H1 (cell line): ENCODE data around the gene NSL1. TPM values are rescaled to one million over a fixed set of nuclear protein-coding genes. Genes with fewer than 3 reads are reported as not detected.

Experiments
- CTCF ChIA-PET: fragments of 300-600 bp; sonication (Branson Sonifier 250); formaldehyde crosslinking; loops from one replicate; lab custom pipeline; 2021; ENCODE audit not compliant: partially characterized antibody; lab: Charles Lee
- POLR2A ChIA-PET: fragments of 300-600 bp; sonication (Branson Sonifier 250); formaldehyde crosslinking; loops from one replicate; lab custom pipeline; 2021; ENCODE audit warnings: inconsistent platforms; ENCODE audit not compliant: partially characterized antibody; lab: Charles Lee
- DNase-seq, 2 experiments: peaks; one replicate each; pipeline versions ENCODE4 v3.0.0 to v3.0.0-alpha.2; 2010 to 2022; ENCODE audit warnings: low spot score in 2 of 2, low read depth in 1 of 2, mixed read lengths in 1 of 2
- FAIRE-seq: peaks from 2 replicates; lab custom pipeline; 2011; peaks lifted over from hg19 to GRCh38; lab: Jason Lieb, UNC
- H2AFZ ChIP-seq: 2 replicates; pipeline ENCODE4 v1.8.1; 2012; ENCODE audit warnings: low read length, inconsistent platforms
- H2AK5ac ChIP-seq: 2 replicates; pipeline ENCODE4 v1.6.1; 2013; ENCODE audit warnings: low read depth, low read length
- H2BK120ac ChIP-seq: replicated peaks from 2 replicates; pipeline ENCODE3; 2013; ENCODE audit warnings: low read depth, low read length, inconsistent platforms
- H2BK12ac ChIP-seq: 2 replicates; pipeline ENCODE4 v1.6.1; 2013; ENCODE audit warnings: low read depth, low read length
- H2BK15ac ChIP-seq: 2 replicates; pipeline ENCODE4 v1.6.1; 2013; ENCODE audit warnings: low read length
- H2BK20ac ChIP-seq: 2 replicates; pipeline ENCODE4 v1.6.1; 2013; ENCODE audit warnings: low read length
- H2BK5ac ChIP-seq: 2 replicates; pipeline ENCODE4 v1.6.1; 2013; ENCODE audit warnings: low read depth, low read length
- H3K14ac ChIP-seq: 2 replicates; pipeline ENCODE4 v1.6.1; 2013; ENCODE audit warnings: inconsistent platforms; ENCODE audit not compliant: insufficient read length
- H3K18ac ChIP-seq: 2 replicates; pipeline ENCODE4 v1.6.1; 2013; ENCODE audit warnings: low read length; ENCODE audit errors: extremely low read depth
- H3K23ac ChIP-seq: 2 replicates; pipeline ENCODE4 v1.6.1; 2013; ENCODE audit warnings: inconsistent platforms; ENCODE audit not compliant: insufficient read length
- H3K23me2 ChIP-seq: 2 replicates; pipeline ENCODE4 v1.6.1; 2013; ENCODE audit warnings: low read depth, low read length
- H3K27ac ChIP-seq: 2 replicates; pipeline ENCODE4 v1.6.1; 2011; ENCODE audit warnings: low read depth, low read length, inconsistent platforms
- H3K27me3 ChIP-seq, 4 experiments: replicated peaks in 1 of 4; 1 replicate in 1 of 4; 2 replicates in 3 of 4; pipeline versions ENCODE4 v1.6.1 to v1.8.1; 2011 to 2013; ENCODE audit warnings: low read length in 3 of 4, mild to moderate bottlenecking in 3 of 4, inconsistent platforms in 2 of 4, mixed read lengths in 2 of 4, moderate library complexity in 1 of 4; ENCODE audit not compliant: control insufficient read depth in 3 of 4, insufficient read depth in 3 of 4; ENCODE audit errors: extremely low read depth in 1 of 4
- H3K36me3 ChIP-seq, 4 experiments: 2 replicates each; pipeline versions ENCODE4 v1.6.1 to v1.8.1; 2011 to 2013; ENCODE audit warnings: mild to moderate bottlenecking in 4 of 4, low read length in 3 of 4, moderate library complexity in 2 of 4, control low read depth in 1 of 4, inconsistent platforms in 1 of 4; ENCODE audit not compliant: insufficient read depth in 4 of 4, control insufficient read depth in 2 of 4
- H3K4ac ChIP-seq: replicated peaks from 2 replicates; pipeline ENCODE3; 2013; ENCODE audit warnings: low read length, low read depth, mixed read lengths, inconsistent platforms; ENCODE audit not compliant: insufficient read length
- H3K4me1 ChIP-seq, 4 experiments: replicated peaks in 1 of 4; 1 replicate in 1 of 4; 2 replicates in 3 of 4; pipeline versions ENCODE4 v1.6.1 to v1.8.1; 2011 to 2013; ENCODE audit warnings: low read length in 3 of 4, inconsistent platforms in 2 of 4, mixed read lengths in 1 of 4; ENCODE audit not compliant: insufficient read depth in 4 of 4, control insufficient read depth in 3 of 4
- H3K4me2 ChIP-seq, 2 experiments: 2 replicates each; pipeline versions ENCODE4 v1.6.1 to v1.8.1; 2011 to 2013; ENCODE audit warnings: low read depth in 2 of 2, low read length in 2 of 2, control low read depth in 1 of 2, inconsistent platforms in 1 of 2, mild to moderate bottlenecking in 1 of 2; ENCODE audit not compliant: insufficient read depth in 1 of 2
- H3K4me3 ChIP-seq, 4 experiments: fragments of 200-600, 300-600 bp in 1 of 4; sonication (generic), shearing (Covaris generic), sonication (Bioruptor Twin) in 1 of 4; 2 replicates each; pipeline versions ENCODE4 v1.5.1 to v1.8.1; 2011 to 2016; ENCODE audit warnings: low read length in 4 of 4, low read depth in 3 of 4, control low read depth in 2 of 4, inconsistent platforms in 2 of 4, mild to moderate bottlenecking in 2 of 4, mixed read lengths in 1 of 4, moderate library complexity in 1 of 4; ENCODE audit not compliant: insufficient read depth in 2 of 4; ENCODE audit errors: extremely low read depth in 1 of 4
- H3K56ac ChIP-seq: replicated peaks from 2 replicates; pipeline ENCODE3; 2013; ENCODE audit warnings: low read depth, mild to moderate bottlenecking, mixed read lengths, low read length, inconsistent platforms; ENCODE audit not compliant: insufficient read length
- H3K79me1 ChIP-seq: 2 replicates; pipeline ENCODE4 v1.6.1; 2013; ENCODE audit warnings: low read depth, low read length, control low read depth
- H3K79me2 ChIP-seq, 2 experiments: 2 replicates each; pipeline versions ENCODE4 v1.6.1 to v1.8.1; 2012 to 2013; ENCODE audit warnings: low read length in 2 of 2, mild to moderate bottlenecking in 2 of 2, inconsistent platforms in 1 of 2; ENCODE audit not compliant: insufficient read depth in 2 of 2, control insufficient read depth in 1 of 2
- H3K9ac ChIP-seq, 4 experiments: replicated peaks in 1 of 4; 1 replicate in 1 of 4; 2 replicates in 3 of 4; pipeline versions ENCODE4 v1.6.1 to v1.8.1; 2011 to 2013; ENCODE audit warnings: low read depth in 3 of 4, low read length in 3 of 4, control low read depth in 2 of 4, mild to moderate bottlenecking in 2 of 4, moderate library complexity in 2 of 4, inconsistent platforms in 1 of 4; ENCODE audit errors: extremely low read depth in 1 of 4
- H3K9me3 ChIP-seq, 2 experiments: 2 replicates each; pipeline versions ENCODE4 v1.6.1 to v1.8.1; 2012 to 2013; ENCODE audit warnings: mild to moderate bottlenecking in 2 of 2, moderate library complexity in 2 of 2, control low read depth in 1 of 2, inconsistent platforms in 1 of 2, low read depth in 1 of 2, low read length in 1 of 2, mixed read lengths in 1 of 2; ENCODE audit not compliant: insufficient read depth in 2 of 2
- H4K20me1 ChIP-seq, 2 experiments: replicated peaks in 1 of 2; 2 replicates each; pipeline versions ENCODE3 to v1.8.1; 2011 to 2013; ENCODE audit warnings: inconsistent platforms in 2 of 2, low read length in 2 of 2, mild to moderate bottlenecking in 1 of 2; ENCODE audit not compliant: insufficient read depth in 2 of 2, control insufficient read depth in 1 of 2
- H4K5ac ChIP-seq: 2 replicates; pipeline ENCODE4 v1.6.1; 2013; ENCODE audit warnings: low read length, low read depth, mixed read lengths, inconsistent platforms; ENCODE audit not compliant: insufficient read length
- H4K8ac ChIP-seq: 2 replicates; pipeline ENCODE4 v1.8.0; 2013; ENCODE audit warnings: mild to moderate bottlenecking, moderate library complexity, low read length, inconsistent platforms; ENCODE audit not compliant: insufficient read depth; ENCODE audit errors: extremely low read depth
- H4K91ac ChIP-seq: replicated peaks from 2 replicates; pipeline ENCODE3; 2013; ENCODE audit warnings: low read length, mixed read lengths, inconsistent platforms; ENCODE audit not compliant: insufficient read length
- CBX8 ChIP-seq: fragments of 300-800, 300-1000 bp; sonication (generic); IDR thresholded peaks from 2 replicates; pipeline ENCODE4 v1.7.1; 2016; ENCODE audit warnings: low read depth, low read length, borderline replicate concordance
- CTBP2 ChIP-seq: IDR thresholded peaks from 2 replicates; pipeline ENCODE4 v1.7.0; 2011; ENCODE audit warnings: borderline replicate concordance, mild to moderate bottlenecking, moderate library complexity, mixed read lengths, low read length; ENCODE audit not compliant: insufficient read depth, insufficient read length
- JUND ChIP-seq: IDR thresholded peaks from 2 replicates; pipeline ENCODE4 v1.6.1; 2011; ENCODE audit warnings: mild to moderate bottlenecking, improper control_type of control experiment, low read length
- KDM1A ChIP-seq: fragments of 200-600, 300-600 bp; sonication (generic); IDR thresholded peaks from 2 replicates; pipeline ENCODE4 v1.7.1; 2016; ENCODE audit warnings: mild to moderate bottlenecking, low read length, borderline replicate concordance
- MAX ChIP-seq: IDR thresholded peaks from 2 replicates; pipeline ENCODE4 v1.6.1; 2012; ENCODE audit warnings: inconsistent platforms
- RAD21 ChIP-seq, 2 experiments: IDR thresholded peaks in 1 of 2; conservative IDR thresholded peaks in 1 of 2; 2 replicates each; pipeline ENCODE4 v1.6.1; 2011; ENCODE audit warnings: low read depth in 2 of 2, low read length in 2 of 2, improper control_type of control experiment in 1 of 2, inconsistent platforms in 1 of 2, mild to moderate bottlenecking in 1 of 2, moderate library complexity in 1 of 2
- SP2 ChIP-seq: IDR thresholded peaks from 2 replicates; pipeline ENCODE4 v1.6.1; 2012; ENCODE audit warnings: mild to moderate bottlenecking, low read length, inconsistent platforms
- SP4 ChIP-seq: IDR thresholded peaks from 2 replicates; pipeline ENCODE4 v1.6.1; 2012; ENCODE audit warnings: low read length, inconsistent platforms
- TCF12 ChIP-seq: IDR thresholded peaks from 2 replicates; pipeline ENCODE4 v1.6.1; 2011; ENCODE audit warnings: low read depth, mild to moderate bottlenecking, low read length
- WGBS, 2 experiments: shearing (Covaris generic) in 1 of 2; methylation state at CpG; one replicate each; pipeline versions ENCODE4 v1.1.6 to v1.1.7; 2013 to 2015; ENCODE audit warnings: low lambda C conversion rate in 2 of 2, mixed read lengths in 2 of 2, inconsistent platforms in 1 of 2, low coverage in 1 of 2, missing lambda C conversion rate in 1 of 2; ENCODE audit not compliant: insufficient replicate concordance in 2 of 2, insufficient coverage in 1 of 2, insufficient read length in 1 of 2; ENCODE audit errors: extremely low coverage in 1 of 2, missing lambda C conversion rate in 1 of 2; 5-methylcytosine and 5-hydroxymethylcytosine counted together
- polyA plus RNA-seq, 7 experiments: library from polyadenylated mRNA; depleted of rRNA in 3 of 7; stranded (reverse) in 5 of 7; unstranded in 2 of 7; fragments of >200 nt in 5 of 7; fragments of 200-250 nt in 2 of 7; gene quantifications; 1 replicate in 5 of 7; 2 replicates in 1 of 7; 4 replicates in 1 of 7; pipeline versions ENCODE4 v1.2.1 to v1.2.3, GENCODE V29; 2011 to 2013; ENCODE audit warnings: missing spikeins in 2 of 7, mixed read lengths in 2 of 7
- total RNA-seq: library from RNA; stranded (reverse); fragmentation: NEBNext Ultra II Directional; extraction: Animal tissue kit (Norgen Biotek cat#: 25700); gene quantifications from 2 replicates; pipeline ENCODE4 v1.2.1, GENCODE V29; 2021
- TF ChIP-seq, protein P1 (sequence below): IDR thresholded peaks from 2 replicates; pipeline ENCODE4 v1.6.1; 2011; ENCODE audit warnings: low read length, improper control_type of control experiment

NSL1 gene
- total and polyA plus RNA-seq, 2 of the 8 experiments (the other 6 are each of a cell fraction or from before 2014, with no cell fraction given): 25.4 to 51.7 TPM

- ChIA-PET POLR2A (interaction anchor here (1.1 kb wide), 1 partner anchor 129 kb away, joined by 3 read pairs; no protein-coding TSS in a partner anchor), CTCF (interaction anchor here (0.6 to 4.4 kb wide), 9 partner anchors 12 to 307 kb away, joined by 3 to 36 read pairs (median 7); no protein-coding TSS in a partner anchor)
- no peak overlapping the region for H3K4me3 ChIP-seq
These were observed 28.7 kb downstream of the NSL1 start for GRCh38 chr1:212762839-212763238.

More at GRCh38 chr1:212762839-212763238, 28.7 kb downstream of the NSL1 start:
- Histone ChIP-seq H4K5ac (no peak overlapping the region), H3K79me1 (peaks cover 7% of the 10 kb centered on the region), H2BK15ac (no peak overlapping the region), H3K23ac (no peak overlapping the region), H3K14ac (no peak overlapping the region), H3K36me3 (no peaks in the 10 kb centered on the region), H3K18ac (no peak overlapping the region), H3K4me2 (no peak overlapping the region), H3K56ac (no peak overlapping the region), H3K4ac (no peak overlapping the region), H2BK5ac (no peak overlapping the region), H2BK120ac (no peak overlapping the region), H3K79me2 (peaks cover 0 to 54% of the 10 kb centered on the region in 2 experiments; a peak in 3 of 4 replicates), H3K4me1 (peaks cover 0 to 3% (median 0%) of the 10 kb centered on the region in 4 experiments; a peak in 1 of 7 replicates), H3K9ac (no peak overlapping the region), H3K27me3 (no peaks in the 10 kb centered on the region), H2AK5ac (no peak overlapping the region), H3K27ac (no peak overlapping the region), H3K23me2 (no peaks in the 10 kb centered on the region), H2AFZ (no peak overlapping the region), H3K9me3 (no peaks in the 10 kb centered on the region), H4K20me1 (peaks cover 7 to 17% of the 10 kb centered on the region in 2 experiments), H2BK20ac (no peak overlapping the region), H4K8ac (no peak overlapping the region), H4K91ac (no peak overlapping the region), H2BK12ac (no peak overlapping the region)
- WGBS, 2 experiments: 96% methylated on average over 8 of the region's 9 CpGs; no CpG with 5 or more reads in 1 of the 2 experiments
- TF ChIP-seq SP2: no peak
- TF ChIP-seq MAX: no peak
- TF ChIP-seq SP4: no peak
- TF ChIP-seq CTBP2: no peak
- no peak for TF ChIP-seq TCF12
- no peak for TF ChIP-seq JUND
- no peak for TF ChIP-seq RAD21 (IDR thresholded peaks at IDR 0.05 in 1 of 2, conservative IDR thresholded peaks at IDR 0.05 in 1 of 2; ENCODE audit: low read depth in 2 of 2, low read length in 2 of 2)
- no peak for TF ChIP-seq KDM1A
- TF ChIP-seq, protein P1, sequence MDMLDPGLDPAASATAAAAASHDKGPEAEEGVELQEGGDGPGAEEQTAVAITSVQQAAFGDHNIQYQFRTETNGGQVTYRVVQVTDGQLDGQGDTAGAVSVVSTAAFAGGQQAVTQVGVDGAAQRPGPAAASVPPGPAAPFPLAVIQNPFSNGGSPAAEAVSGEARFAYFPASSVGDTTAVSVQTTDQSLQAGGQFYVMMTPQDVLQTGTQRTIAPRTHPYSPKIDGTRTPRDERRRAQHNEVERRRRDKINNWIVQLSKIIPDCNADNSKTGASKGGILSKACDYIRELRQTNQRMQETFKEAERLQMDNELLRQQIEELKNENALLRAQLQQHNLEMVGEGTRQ: no peak
- no peak for TF ChIP-seq CBX8
- no peak for FAIRE-seq
- DNase-seq: no peak
